NOMO-1 treated with dmso at 0.1 percent for 144 hours (cell line): ENCODE data around the gene LDHB.
"Not testable (repeated sequence)": the region's sequence is repeated elsewhere in the genome, so short reads cannot be mapped to it uniquely, and the experiment has no call there.

ENCODE experiments used
- DNase-seq: peaks from one replicate; lab custom pipeline; 2025; ENCODE audit not compliant: unreplicated experiment; lab: John Stamatoyannopoulos, UW

LDHB gene

GRCh38 chr12:21662122-21662792 is 4.6 kb upstream of the LDHB start:
- DNase-seq, result no peak

GRCh38 chr12:21661396-21662093 is 3.9 kb upstream of the LDHB start:
- DNase-seq, result not testable (repeated sequence)

- DNase-seq, result no peak
Measured at GRCh38 chr12:21659383-21659782, 1.7 kb upstream of the LDHB start.

GRCh38 chr12:21656905-21657325 is 727 bp downstream of the LDHB start:
- peak; percentile 3 for DNase-seq

- DNase-seq, result no peak
Measured at GRCh38 chr12:21655591-21655990, 2.1 kb downstream of the LDHB start.

- no peak for DNase-seq
Measured at GRCh38 chr12:21651821-21652220, 5.8 kb downstream of the LDHB start.

- no peak for DNase-seq
Measured at GRCh38 chr12:21650997-21651396, 6.6 kb downstream of the LDHB start.

- no peak for DNase-seq
Measured at GRCh38 chr12:21649034-21649433, 8.6 kb downstream of the LDHB start.

- no peak for DNase-seq
Measured at GRCh38 chr12:21648378-21648777, 9.3 kb downstream of the LDHB start.

- no peak for DNase-seq
Measured at GRCh38 chr12:21647179-21647578, 10.5 kb downstream of the LDHB start.

GRCh38 chr12:21645041-21645500 is 12.6 kb downstream of the LDHB start:
- DNase-seq, result not testable (repeated sequence)

GRCh38 chr12:21644516-21644915 is 13.1 kb downstream of the LDHB start:
- DNase-seq, result no peak

GRCh38 chr12:21643758-21644157 is 13.9 kb downstream of the LDHB start:
- no peak for DNase-seq

- DNase-seq, result no peak
Measured at GRCh38 chr12:21642707-21643389, 14.8 kb downstream of the LDHB start.

GRCh38 chr12:21638054-21638891 is 19.4 kb downstream of the LDHB start:
- no peak for DNase-seq

GRCh38 chr12:21634245-21634644 is 23.4 kb downstream of the LDHB start:
- no peak for DNase-seq

- DNase-seq, result no peak
Measured at GRCh38 chr12:21631367-21631766, 26.3 kb downstream of the LDHB start.

GRCh38 chr12:21627924-21628323 is 29.7 kb downstream of the LDHB start:
- no peak for DNase-seq

GRCh38 chr12:21618566-21618965 is 39.1 kb downstream of the LDHB start:
- no peak for DNase-seq

- no peak for DNase-seq
Measured at GRCh38 chr12:21617030-21617429, 40.6 kb downstream of the LDHB start.

GRCh38 chr12:21615431-21615830 is 42.2 kb downstream of the LDHB start:
- peak; percentile 78 for DNase-seq
